ENCODE data around the gene CYB5A.

CYB5A gene

GRCh38 chr18:74256190-74256589, 35.6 kb downstream of the CYB5A start:
- no peak overlapping the region for H3K4me3 ChIP-seq (ENCODE audit: low read length)
- DNase-seq (ENCODE audit: low read depth, low spot score), result no peak

DNA sequence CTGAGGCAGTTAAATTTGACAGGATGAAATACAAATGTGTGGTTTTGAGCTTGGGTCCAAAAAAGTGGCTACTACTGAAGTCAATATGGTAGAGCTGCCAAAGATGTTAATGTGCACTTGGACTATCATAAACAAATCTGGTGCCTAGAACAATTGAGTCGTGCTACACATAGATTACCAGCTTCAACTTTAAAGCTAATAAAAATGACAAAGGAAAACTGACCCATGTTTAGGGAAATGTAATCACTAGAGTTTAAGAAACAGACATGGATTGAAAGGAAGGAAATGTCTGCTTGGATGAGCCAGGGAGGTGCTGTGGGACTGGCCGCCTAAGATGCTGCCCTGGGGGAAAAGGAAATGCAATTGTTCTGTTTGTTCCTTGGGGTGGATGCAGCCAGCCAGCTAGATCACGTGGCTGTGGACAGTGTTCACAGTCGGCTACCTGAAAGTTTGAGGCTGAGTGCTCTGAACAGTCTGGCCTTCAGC, 36.6 kb downstream of the CYB5A start:
- no peak for DNase-seq (ENCODE audit: low read depth, low spot score)
- H3K4me3 ChIP-seq (ENCODE audit: low read length), result no peak overlapping the region

DNA sequence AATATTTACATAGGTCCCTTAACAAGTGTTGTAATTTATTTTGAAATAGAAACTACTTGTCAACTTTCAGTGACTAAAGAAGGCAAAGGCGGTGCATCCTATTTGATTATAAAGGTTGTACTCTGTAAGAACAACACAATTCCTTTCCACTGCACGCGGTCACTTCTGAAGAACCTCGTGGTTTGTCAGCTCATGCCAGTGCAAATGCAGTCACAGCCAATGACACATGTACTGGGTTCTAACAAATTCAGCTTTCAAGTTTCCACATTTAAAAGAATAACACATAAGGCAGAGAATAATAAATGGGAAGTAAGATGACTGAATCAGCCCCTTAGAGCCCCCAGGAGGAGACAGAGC, 39.7 kb downstream of the CYB5A start:
- no peak for DNase-seq (ENCODE audit: low read depth, low spot score)
- no peak overlapping the region for H3K4me3 ChIP-seq (ENCODE audit: low read length)

- H3K4me3 ChIP-seq (ENCODE audit: low read length), result no peak overlapping the region
- no peak for DNase-seq (ENCODE audit: low read depth, low spot score)
These were observed 40.3 kb downstream of the CYB5A start for GRCh38 chr18:74251297-74252038.

DNA sequence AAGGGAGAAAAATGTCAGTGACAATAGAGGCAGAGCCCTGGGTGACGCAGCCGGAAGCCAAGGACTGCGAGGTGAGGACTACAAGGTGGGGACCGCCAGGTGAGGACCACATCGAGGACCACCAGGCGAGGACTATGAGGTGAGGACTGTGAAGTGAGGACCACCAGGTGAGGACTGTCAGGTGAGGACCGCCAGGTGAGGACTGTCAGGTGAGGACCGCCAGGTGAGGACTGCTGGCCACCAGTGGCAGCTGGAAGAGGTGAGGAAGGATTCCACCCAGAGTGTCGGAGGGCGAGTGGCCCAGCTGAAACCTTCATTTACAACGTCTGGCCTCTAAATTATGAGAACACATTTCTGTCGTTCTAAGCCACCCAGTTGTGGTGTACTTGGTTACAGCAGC, 41.6 kb downstream of the CYB5A start:
- no peak for DNase-seq (ENCODE audit: low read depth, low spot score)
- no peak overlapping the region for H3K4me3 ChIP-seq (ENCODE audit: low read length)

GRCh38 chr18:74249181-74249968, 42.4 kb downstream of the CYB5A start:
- no peak overlapping the region for H3K4me3 ChIP-seq (ENCODE audit: low read length)
- DNase-seq (ENCODE audit: low read depth, low spot score), result no peak

DNA sequence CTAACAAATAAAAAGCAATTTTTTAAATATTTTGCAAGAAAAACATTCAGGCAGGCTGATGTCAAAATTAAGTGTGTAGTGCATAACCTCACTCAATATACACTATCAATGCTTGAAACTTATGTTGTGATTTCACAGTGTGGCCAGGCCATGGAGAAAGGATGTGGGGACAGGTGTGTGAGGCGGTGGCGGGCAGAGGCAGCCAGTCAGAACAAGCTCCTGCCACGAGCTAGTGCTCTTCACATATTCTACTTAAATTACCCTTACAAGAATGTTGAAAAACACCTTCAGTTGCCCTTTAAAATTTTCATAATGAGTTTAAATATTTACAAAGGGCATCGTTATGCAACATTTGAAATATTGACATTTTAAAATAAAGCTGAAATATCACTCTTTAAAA, 43.2 kb downstream of the CYB5A start:
- DNase-seq (ENCODE audit: low read depth, low spot score), result peak; percentile 16
- no peak overlapping the region for H3K4me3 ChIP-seq (ENCODE audit: low read length)

- no peak for DNase-seq (ENCODE audit: low read depth, low spot score)
These were observed 43.6 kb downstream of the CYB5A start for GRCh38 chr18:74248189-74248588.

DNA sequence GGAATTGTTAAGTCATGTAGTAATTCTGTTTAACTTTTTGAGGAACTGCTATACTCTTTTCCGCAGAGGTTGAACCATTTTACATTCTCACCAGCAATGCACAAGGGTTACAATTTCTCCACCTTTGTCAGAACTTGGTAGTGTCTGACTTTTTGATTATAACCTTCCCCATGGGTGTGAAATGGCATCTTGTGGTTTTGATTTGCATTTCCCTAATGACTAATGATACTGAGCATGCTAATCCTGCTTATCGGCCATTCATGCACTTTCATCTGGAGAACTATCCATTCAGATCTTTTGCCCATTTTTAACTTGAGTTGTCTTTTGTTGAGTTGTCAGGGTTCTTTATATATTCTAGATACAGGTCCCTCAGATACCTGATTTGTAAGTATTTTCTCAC, 47.2 kb downstream of the CYB5A start:
- DNase-seq (ENCODE audit: low read depth, low spot score), result no peak
- no peak overlapping the region for H3K4me3 ChIP-seq (ENCODE audit: low read length)

More at GRCh38 chr18:74248189-74248588, 43.6 kb downstream of the CYB5A start:
- H3K4me3 ChIP-seq (ENCODE audit: low read length), result no peak overlapping the region

DNA sequence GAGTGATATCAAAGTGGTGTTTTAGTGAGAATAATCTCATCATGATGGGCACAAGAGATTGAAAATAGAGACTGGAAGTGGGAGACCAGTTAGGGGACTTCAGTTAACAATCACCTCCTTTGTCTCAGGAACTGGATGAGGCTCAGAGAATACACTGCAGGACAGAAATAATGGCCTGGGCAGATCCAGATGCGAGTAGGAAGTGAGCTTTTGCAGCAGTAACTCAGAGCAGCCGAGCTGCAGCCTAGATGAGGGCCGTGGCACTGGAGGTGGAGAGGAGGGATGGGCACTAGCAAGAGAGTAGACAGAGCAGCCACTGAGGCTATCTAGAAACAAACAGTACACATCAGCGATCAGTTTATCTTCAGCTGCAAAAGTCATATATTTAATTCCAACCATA, 48.6 kb downstream of the CYB5A start:
- H3K4me3 ChIP-seq (ENCODE audit: low read length), result no peak overlapping the region

DNA sequence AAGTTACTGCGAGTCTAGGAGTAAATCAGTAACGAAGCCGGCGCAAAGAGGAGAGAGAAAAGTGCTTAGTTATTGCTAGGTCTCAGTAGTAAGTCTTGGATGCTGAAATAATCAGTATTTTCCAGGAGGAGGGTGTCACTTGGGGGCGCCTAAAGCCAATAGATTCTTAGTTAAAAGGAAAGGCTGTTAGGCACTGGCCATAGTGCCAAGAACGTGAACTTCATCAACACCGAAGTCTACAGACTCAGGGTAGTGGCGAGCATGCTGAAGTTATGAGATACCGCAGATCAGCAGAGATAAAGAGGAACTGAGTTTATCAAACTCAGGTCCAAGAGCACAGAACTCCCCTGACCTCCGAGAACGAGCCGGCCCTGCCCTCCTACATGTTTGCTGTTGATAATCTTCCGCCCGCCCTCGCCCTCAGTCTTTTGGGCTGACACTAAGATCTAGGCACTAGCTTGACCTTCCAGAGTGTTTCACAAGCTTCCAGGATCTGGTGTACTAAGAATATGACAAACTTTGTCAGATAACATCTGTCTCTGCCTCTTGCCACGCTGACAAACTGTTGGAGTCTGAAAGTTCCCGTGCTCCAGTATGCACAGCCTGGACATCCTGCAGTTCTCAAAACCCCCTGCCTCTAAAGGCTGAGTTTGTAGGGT, 49.2 kb downstream of the CYB5A start:
- no peak for DNase-seq (ENCODE audit: low read depth, low spot score)
- no peak overlapping the region for H3K4me3 ChIP-seq (ENCODE audit: low read length)

More for the DNA sequence above, 48.6 kb downstream of the CYB5A start:
- no peak for DNase-seq (ENCODE audit: low read depth, low spot score)

DNA sequence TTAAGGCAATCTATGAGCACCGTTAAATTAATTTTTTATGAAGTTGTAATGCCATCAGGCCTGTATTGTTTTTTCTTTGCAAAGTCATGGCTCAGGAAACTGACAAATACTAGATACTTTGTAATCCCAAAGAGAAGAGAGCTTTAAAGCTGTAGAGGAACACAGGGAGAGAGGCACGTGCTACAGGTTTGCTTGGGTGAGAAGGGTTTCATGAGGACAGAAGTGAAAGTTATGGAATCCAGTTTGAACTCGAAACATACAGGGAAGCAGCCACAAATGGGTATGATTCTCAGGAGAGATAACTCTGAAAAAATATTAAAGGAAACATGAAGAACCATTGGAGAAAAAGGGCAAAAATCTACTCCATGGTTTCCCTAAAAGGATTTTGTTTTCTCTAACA, 49.8 kb downstream of the CYB5A start:
- no peak overlapping the region for H3K4me3 ChIP-seq (ENCODE audit: low read length)
- no peak for DNase-seq (ENCODE audit: low read depth, low spot score)

DNA sequence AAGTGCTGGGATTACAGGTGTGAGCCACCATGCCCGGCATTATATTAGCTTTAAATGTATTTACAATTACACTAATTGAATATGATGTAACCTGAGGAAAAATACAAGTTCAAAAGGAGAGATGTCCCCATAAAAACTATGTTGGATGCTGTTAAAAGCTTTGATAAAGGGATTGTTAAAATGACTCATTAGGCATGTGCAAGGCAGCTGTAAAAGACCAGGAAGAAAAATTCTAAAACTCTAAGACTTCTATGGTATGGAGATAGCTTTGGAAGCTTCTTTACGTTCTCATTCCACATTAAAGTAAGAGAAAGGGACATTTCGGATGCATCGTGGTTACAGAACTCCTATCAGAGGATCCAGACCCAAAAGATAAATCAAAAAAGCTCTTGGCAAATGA, 50.3 kb downstream of the CYB5A start:
- DNase-seq (ENCODE audit: low read depth, low spot score), result no peak

DNA sequence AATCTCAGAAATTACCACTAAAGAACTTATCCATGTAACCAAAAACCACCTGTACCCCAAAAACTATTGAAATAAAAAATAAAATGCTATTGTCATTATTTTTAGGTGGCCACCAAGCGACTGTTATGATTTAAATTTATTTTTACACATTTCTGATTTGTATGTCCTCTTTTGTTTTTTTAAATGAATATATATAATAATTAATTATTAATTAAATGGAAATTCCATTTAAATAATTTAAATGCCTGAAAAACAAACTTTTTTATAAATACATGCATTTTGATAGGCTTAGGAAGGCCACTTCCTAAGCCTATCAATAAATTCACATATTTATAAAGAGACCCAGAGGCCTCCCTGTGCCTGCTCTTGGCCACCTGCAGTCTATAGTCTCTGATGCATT, 52.2 kb downstream of the CYB5A start:
- H3K4me3 ChIP-seq (ENCODE audit: low read length), result no peak overlapping the region
- DNase-seq (ENCODE audit: low read depth, low spot score), result no peak

More for the DNA sequence above, 50.3 kb downstream of the CYB5A start:
- no peak overlapping the region for H3K4me3 ChIP-seq (ENCODE audit: low read length)

- H3K4me3 ChIP-seq (ENCODE audit: low read length), result no peak overlapping the region
- no peak for DNase-seq (ENCODE audit: low read depth, low spot score)
These were observed 57.2 kb downstream of the CYB5A start for GRCh38 chr18:74234326-74235171.

GRCh38 chr18:74233933-74234325, 57.8 kb downstream of the CYB5A start:
- DNase-seq (ENCODE audit: low read depth, low spot score), result no peak
- no peak overlapping the region for H3K4me3 ChIP-seq (ENCODE audit: low read length)

DNA sequence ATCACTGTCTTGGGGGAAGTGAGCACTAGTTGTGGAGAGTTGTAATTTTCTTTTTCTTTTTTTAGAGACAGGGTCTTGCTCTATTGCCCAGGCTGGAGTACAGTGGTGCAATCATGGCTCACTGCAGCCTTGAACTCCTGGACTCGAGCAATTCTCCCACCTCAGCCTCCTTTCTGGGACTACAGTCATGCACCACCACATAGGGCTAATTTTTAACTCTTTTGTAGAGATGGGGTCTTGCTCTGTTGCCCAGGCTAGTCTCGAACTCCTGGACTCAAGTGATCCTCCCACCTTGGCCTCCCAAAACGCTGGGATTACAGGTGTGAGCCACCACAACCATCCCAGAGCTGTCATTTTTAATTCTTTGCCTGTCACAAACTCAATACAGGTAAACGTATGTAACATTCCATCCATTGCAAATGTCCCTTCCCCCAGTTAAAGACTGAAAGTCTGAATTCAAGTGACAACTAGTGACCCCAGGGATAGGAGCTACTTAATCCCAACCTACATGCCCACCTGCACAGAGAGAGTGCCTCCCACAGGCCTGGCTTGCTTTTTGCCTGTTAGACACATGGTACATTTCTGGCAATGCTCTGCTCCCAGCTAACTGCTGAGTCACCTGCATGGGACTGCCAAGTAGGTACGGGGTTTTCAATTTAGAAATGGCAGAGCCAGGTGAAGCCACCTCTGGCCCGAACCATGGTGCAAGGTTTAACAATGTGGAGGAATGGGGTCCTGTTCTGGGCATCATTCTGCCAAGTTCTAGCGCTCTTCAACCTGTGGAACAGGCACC, 60.6 kb downstream of the CYB5A start:
- DNase-seq (ENCODE audit: low read depth, low spot score), result no peak
- no peak overlapping the region for H3K4me3 ChIP-seq (ENCODE audit: low read length)

DNA sequence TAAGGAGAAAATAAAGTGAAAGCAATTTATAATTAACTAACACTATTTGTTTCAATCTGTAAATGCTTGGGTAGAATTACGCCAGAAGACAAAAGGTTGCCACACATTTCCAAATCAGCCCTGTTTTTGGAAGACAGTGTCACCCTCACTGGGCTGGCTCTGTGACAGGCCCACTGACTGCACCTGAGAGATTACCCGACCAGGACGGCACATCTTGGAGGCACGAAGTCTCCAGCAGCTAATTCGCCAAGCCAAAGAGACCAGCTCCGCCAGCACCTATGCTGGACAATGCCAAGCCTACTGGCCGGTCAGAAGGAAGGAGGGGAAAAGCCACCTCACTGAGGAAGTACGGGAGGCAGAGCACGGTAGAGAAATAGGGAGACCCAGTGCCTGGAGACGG, 61.9 kb downstream of the CYB5A start:
- no peak overlapping the region for H3K4me3 ChIP-seq (ENCODE audit: low read length)
- no peak for DNase-seq (ENCODE audit: low read depth, low spot score)

Data from Jurkat, Clone E6-1 (cell line).